HG03095 (cell line): ENCODE results near the gene NINJ2.
"Not testable (repeated sequence)": the region's sequence is repeated elsewhere in the genome, so short reads cannot be mapped to it uniquely, and the experiment has no call there.

Experiments
- ATAC-seq: cut with Tn5 transposase; IDR thresholded peaks from one replicate; pipeline ENCODE4 v1.9.1; 2021; ENCODE audit warnings: moderate library complexity; ENCODE audit not compliant: unreplicated experiment

Gene NINJ2, protein sequence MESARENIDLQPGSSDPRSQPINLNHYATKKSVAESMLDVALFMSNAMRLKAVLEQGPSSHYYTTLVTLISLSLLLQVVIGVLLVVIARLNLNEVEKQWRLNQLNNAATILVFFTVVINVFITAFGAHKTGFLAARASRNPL

DNA sequence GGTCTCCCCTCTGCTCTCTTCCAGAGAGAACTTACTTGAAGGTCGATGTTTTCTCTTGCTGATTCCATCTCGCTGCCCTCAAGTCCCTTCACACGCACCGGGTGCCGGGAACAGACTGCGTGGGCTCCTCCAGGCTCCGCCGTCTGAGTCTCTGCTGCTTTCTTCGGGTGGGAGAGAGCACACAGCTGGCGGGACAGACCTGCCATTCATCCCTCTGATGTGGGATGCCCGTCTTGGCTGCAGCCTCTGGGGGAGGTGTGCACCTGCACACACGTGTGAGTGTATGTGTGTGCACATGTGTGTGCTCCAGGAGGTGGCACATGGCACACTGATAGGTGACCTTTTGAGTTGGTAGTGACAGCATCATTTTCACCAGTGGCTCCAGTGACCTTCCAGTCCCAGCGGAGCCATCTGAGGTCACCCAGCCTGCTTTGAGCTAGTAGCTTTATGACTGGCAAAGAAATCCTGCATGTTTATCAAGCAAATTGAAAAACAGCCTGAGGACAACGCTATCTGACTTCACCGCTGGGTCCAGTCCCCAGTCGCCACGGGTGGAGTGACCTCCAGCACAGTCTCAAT lies at the start of gene NINJ2:
Gene NINJ2 (minus strand): TSS at position 153 of the 579 bp plus-strand sequence. CDS start 85 bp downstream, at position 68.
- ATAC-seq = no peak

DNA sequence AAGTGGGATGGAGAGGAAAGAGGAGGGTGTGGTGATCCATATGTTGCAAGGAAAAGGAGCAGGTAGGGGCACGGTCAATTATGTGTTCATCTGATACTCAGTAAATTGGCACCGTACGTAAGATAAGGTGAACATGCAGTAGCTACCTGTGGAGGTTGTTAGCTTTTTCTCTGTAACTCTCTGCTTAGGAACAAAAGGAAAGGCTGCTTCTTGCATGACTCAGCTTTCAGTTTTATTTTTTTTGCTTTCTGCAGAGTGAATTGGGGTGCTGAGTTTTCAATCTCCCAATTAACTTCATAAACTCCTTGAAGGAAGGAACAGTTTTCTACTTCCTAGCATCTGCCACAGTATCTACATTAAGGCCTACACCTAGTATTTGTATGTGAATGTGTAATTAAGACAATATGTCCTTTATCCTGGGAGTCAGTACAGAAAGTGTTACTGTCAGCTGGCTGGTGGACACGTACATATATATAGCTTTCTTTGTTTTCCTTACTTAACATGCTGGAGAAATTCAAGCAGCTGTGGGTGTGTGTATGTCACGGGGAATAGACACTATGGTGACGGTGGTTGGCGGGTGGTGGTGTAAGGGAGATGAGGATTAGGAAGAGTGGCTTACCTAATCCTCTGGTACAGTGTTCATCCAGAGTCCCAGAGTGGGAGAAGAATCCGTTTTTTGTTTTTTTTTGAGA lies 49.1 kb upstream of the NINJ2 start:
- ATAC-seq = no peak

DNA sequence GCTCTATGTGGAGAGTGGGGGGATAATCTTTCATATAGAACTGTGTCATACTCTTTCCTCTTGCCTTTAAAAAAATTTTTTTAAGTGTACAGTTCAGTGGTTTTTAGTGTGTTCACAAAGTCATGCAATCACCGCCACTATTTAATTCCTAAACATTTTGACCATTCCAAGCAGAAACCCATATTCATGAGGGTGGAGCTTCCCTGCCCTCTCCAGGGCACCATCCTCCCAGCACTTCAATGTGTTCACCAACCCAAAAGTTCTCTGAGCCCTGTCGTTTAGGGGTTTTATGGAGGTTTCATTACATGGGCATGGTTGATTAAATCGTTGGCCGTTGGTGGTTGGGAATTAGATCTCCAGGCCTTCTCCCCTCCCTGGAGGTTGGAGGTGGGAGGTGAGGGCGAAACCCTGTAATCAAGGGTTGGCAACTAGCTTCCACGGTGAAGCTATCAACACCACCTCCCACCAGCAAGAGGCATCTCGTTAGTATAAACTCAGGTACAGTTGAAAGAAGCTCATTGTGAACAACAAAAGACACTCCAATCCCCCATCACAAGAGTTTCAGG lies 46.3 kb upstream of the NINJ2 start:
- ATAC-seq = no peak

DNA sequence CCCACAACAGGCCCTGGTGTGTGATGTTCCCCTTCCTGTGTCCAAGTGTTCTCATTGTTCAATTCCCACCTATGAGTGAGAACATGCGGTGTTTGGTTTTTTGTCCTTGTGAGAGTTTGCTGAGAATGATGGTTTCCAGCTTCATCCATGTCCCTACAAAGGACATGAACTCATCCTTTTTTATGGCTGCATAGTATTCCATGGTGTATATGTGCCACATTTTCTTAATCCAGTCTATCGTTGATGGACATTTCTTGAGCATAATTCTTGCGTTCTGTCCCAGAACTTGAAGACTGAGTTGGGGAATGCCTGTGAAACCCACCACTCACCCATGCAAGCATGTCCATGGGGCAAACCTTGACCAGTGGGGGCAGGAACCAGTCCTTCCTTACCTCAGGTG lies 44.8 kb upstream of the NINJ2 start:
- ATAC-seq = not testable (repeated sequence)

DNA sequence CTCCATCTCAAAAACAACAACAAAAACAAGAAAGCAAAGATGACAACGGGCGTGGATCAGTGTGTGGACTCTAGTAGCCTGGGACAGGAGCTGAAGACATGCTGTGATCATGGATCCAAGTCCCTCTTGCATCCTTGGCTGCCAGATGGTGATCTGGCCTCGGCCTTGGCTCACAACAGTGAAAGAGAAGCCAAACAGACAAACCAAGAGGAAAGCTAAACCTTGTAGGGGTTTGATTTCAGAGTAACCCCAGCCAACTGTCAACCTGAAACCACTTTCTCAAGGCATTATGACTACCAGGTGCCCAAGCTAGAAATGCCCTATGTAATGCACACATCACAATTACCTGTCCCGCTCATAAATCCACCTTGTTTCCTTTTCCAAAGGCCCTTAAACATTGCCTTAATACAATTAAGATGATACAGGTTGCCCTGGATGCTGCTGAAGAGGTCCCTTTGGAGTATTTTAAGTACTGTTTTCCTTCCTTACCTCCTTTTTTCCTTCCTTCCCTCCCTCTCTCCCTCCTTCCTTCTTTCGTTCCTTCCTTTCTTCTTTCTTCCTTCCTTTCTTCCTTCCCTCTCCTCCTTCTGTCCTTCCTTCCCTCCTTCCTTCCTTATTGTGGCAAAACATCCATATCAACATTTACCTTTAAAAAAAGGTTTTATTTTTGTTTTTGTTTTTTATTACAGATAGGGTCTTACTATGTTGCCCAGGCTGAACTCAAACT lies 41.4 kb upstream of the NINJ2 start:
- ATAC-seq = no peak

DNA sequence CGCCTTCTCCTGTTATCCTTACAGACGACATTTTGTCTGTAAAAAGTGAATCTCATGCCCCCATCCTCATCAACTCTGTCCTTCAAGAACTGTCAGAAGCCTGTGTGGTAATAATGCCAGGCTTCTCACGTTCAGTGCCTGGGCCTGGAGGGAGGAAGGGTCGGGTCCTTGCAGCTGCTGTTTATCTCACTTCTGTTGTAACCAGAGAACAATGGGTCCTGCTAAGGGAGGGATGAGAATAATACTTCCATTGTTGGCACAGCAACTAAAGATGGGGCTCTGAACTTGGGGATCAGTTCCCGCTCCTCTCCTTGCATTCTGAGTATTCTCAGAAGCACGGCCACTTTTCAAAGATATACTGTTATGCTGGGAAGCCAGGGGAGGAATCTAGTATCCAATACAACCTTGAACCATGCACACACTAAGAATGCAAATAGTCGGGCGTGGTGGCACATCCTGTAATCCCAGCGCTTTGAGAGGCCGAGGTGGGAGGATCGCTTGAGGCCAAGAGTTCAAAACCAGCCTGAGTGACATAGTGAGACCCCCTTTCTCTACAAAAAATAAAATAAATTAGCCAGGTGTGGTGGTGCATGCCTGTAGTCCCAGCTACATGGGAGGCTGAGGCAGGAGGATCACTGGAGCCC lies 38.8 kb upstream of the NINJ2 start:
- no peak for ATAC-seq

DNA sequence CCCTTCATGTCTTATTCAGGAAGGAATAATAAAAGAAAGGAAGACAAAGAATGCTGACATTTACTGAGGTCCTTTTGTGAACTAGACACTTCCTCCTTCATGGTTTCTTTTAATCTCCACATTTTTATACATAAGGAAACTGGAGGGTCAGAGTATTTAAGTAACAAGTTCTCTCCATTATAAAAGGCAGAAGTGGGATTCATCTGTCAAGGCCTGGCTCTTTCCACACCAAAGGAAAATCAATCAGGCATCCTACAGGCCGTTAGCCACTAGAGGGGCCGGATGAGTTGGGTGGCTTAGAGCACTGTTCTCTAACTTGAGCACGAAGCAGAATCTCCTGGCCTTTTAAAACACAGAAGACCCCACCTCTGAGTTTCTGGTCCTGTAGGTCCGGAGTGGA lies 36.8 kb upstream of the NINJ2 start:
- no peak for ATAC-seq

DNA sequence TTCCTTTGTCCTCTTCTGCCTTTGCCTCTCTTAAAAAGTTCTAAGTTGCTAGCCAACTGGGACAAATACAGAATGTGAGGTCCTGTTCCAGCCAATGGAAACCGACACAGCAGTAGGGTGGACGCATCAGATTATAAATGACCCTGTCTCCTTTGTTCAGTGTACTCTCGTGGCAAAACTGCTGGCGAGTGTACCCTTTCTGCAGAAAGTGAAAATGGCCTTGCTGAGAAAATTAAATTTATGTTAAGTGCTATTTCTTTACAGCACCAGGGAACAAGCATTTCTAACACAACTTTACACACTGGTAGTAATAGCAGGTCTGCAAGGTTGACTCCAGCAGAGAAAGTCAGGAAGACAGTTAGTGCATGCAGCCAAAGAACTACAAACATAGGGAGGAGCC lies 35.0 kb upstream of the NINJ2 start:
- ATAC-seq = not testable (repeated sequence)

DNA sequence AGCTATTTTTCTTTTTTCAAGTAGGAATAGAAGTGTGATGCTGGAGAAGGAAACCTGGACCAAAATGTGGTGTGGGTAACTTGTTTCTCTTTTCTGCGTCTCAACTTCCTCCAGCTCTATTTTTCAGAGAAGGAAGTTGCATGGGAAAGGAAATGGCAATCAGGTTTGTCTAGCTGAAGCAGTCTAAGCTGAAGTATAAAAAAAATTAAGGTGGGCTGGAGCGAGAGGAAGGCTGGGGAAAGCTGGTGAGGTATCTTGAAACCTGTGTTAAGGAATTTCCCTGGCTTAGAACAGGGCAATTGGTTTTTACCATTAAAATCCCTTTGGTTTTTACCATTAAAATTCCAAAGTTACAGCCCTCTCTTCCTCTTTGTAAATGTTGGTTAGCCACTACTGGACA lies 34.2 kb upstream of the NINJ2 start:
- no peak for ATAC-seq

DNA sequence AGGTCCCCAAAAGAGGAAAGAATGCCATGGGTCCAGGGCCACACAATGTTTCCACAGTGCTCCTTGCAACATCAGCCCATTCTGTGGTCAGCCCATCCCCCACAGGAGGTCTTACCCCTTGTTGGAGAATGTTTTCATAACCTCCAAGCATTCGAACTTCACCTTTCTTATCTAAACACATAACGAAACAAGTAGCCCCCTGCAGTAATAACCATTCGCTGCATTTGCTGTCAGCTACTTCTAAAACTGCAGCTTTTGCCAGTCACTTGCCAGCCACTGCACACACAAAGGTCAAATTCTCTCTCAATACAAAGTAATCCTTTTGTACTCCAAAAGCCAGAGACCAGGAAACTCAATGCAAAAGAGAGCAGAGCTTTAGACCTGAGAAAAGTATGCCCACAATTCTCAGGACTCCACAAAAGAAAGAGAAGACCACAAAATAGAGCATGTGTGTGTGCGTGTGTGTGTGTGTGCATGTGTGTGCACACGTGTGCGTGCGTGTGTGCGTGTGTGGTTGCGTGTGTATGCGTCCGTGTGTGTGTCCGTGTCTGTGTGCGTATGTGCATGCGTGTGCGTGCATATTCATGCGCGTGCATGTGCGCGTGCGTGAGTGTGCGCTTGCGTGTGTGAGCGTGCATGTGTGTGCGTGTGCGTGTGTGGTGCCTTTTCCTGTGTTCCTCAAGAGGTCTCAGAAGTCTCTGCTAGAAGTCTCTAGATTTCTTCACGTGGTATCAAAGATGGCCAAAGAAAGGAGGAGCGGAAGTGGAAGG lies 31.7 kb upstream of the NINJ2 start:
- no peak for ATAC-seq

DNA sequence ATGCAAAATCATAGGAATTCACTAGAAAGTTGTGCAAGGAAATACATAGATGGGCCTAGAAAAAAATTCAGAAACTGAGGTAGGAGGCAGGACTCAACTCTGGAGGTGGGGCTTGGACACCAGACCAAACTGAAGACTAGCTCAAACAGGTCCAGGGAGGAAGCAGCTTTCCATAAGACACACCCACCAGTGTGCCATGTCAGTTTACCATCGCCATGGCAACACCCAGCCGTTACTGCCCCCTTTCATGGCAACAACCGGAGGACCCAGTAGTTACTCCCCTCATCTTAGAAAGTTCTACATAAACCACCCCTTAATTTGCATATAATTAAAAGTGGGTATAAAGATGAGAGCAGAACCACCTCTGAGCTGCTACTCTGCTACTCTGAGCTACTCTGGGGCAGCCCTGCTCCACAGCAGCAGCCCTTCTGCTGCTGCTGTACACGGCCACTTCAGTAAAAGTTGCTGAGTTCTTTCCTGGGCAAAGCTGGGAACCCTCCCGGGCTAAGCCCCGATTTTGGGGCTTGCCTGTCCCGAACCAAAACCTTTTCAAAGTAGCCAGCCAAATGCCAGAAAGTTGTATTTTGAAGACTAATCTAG lies 30.8 kb upstream of the NINJ2 start:
- no peak for ATAC-seq

DNA sequence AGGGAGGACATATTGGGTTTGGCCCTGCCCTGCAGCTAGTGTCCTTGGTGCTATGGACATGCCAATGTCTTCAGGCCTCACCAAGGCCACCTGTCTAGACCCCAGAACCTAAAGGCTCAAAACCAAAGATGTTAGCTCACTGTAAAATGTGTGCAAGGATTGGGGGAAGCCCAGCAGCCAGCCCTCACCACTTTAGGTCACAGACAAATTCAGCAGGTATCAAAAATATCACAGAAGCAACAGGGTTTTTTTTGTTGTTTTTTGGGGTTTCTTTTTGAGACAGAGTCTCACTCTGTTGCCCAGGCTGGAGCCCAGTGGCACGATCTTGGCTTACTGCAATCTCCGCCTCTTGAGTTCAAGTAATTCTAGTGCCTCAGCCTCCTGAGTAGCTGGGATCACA lies 29.0 kb upstream of the NINJ2 start:
- no peak for ATAC-seq

DNA sequence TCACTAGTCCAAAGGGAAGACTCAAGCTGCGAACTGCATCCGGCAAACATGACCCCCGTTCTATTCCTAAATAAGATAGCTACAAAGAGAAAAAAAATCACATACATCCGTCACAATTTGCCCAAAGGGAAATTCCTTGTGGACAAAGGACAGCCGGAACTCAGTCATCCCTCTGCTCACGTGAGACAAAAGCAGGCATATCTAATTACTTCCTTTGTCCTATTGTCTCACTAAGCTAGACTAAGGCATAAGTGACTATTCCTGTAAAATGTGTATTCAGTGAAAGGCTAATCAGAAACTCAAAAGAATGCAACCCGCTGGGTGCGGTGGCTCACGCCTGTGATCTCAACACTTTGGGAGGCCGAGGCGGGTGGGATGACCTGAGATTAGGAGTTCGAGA lies 27.2 kb upstream of the NINJ2 start:
- ATAC-seq = no peak

DNA sequence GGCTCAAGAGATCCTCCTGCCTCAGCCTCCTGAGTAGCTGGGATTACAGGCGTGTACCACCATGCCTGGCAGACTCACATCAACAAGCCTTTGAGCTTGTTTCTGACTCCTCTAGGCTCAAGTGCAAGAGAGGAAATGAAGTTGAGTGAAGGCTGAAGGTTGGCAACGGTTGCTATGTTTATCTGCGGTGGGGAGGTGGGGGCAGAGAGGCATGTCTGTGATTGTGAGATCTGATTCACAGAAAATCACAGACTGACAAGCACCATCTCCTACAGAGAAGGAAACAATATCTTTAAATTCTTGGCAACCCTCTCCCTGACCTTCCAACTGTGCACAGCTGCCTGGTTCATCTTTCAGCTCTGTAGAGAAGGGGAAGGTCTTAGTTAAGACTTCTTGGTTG lies 22.1 kb upstream of the NINJ2 start:
- peak; percentile 66 for ATAC-seq

DNA sequence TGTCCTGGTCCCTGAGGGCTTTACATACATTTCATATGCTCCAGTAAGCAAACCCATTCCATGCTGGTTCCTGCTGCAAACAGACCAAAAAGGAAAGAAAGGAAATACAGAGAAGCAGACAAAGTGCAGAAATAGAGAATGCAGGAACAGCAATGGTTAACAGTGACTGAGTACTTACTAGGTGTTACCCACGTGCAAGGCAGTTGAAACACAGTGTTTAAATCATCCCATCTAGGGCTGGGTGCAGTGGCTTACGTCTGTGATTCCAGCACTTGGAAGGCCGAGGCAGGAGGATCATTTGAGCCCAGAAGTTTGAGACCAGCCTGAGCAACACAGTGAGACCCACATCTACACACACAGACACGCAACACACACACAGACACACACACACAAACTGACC lies 21.2 kb upstream of the NINJ2 start:
- ATAC-seq = no peak

DNA sequence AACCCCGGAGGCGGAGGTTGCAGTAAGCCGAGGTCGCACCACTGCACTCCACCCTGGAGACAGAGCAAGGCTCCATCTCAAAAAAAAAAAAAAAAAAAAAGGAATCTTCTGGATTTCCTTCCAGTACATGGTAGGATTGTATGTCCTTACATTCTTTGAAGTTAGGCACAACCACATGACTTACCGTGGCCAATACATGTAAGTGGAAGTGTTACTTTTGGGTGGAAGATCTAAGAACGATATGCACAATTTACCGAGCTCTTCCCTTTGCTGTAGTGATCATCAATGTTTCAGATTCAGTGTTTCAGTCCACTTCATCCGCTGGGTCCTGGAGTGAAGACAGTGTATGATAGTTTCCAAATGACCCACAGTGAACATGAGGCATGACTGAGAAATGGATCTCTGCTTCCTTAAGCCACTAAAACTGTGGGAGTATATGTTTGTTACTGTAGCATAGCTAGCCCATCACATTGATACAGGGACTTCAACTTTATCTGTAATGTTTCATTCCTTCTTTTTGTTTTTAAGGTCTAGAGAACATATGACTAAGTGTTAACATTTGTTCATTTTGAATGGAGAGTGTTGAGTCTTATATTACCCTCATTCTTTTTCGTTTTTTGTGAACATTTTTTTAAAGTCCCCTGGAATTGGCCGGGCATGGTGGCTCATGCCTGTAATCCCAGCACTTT lies 18.5 kb upstream of the NINJ2 start:
- ATAC-seq = no peak

DNA sequence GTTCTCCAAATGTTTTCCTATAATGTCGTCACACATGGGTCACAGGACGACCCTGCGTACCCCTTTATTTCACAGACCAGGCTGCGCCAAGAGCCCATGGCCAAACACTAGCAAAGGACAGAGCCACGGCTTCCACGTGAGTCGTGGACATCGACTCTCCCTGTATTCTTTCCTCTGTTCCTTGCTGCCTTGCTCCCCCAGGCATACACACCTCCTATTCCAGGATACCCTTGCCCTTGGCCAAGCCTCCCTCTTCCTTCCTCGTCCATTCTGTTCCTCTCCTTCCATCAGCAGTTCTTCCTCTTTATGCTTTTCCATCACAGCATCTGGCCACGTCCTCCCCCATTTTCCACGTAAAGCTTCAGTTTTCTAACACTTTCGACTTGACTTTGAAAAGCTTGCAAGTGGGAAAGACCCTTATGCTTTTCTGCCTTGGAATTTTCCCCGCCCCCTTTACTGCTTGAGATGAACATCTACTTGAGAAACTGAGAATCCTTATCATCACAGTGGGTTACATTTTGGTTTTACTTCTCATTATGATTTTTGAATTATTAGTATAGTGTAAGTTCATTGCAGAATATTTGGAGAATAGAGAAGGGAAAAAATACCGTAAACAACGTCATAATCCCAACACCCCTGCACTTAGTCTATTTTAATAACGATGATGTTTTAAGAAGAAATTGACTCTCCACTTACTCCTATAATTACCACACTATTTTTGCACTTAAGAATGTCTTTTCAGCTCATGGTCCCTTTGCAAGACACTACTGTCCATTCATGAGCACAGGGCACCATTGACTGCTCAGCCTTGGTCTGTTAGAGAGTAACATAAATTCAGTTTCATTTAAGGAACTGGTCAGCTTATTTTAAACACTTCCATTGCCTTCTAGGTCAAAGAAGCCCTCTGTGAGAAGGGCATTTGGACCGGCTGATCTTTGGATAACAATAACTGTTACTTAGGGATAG lies 15.8 kb upstream of the NINJ2 start:
- ATAC-seq = no peak

DNA sequence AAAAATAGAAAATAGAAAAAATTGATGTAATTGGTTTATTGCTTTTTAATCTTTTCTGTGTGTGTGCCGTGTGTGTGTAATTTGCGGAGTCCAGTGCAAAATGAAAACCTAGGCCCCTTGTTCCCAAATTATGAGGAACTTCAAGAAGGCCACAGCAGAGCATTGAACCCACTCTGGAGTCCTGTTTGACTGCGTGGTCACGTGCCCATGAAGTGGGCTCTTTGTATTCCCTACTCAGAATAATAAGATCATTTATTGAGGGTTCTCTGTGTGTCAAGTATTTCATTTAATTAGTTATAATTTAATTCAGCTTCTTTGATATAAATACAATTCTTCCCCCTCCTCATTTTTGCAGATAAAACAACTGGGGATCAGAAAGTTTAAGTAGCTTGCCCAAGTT lies 12.3 kb upstream of the NINJ2 start:
- no peak for ATAC-seq
